H1 (cell line): ENCODE results near the gene FOXL2. TPM values are rescaled to one million over a fixed set of nuclear protein-coding genes. Genes with fewer than 3 reads are reported as not detected.

ENCODE experiments used
- BCL11A ChIP-seq, 2 experiments: IDR thresholded peaks; one replicate each; pipeline ENCODE4 v1.6.1; 2011; ENCODE audit warnings: low read depth in 2 of 2, low read length in 2 of 2, mild to moderate bottlenecking in 2 of 2
- GABPA ChIP-seq: IDR thresholded peaks from 2 replicates; pipeline ENCODE4 v1.6.1; 2011; ENCODE audit warnings: mild to moderate bottlenecking, low read length, moderate library complexity, borderline replicate concordance; ENCODE audit not compliant: insufficient read depth
- KDM1A ChIP-seq: fragments of 200-600, 300-600 bp; sonication (generic); IDR thresholded peaks from 2 replicates; pipeline ENCODE4 v1.7.1; 2016; ENCODE audit warnings: mild to moderate bottlenecking, low read length, borderline replicate concordance
- MAFK ChIP-seq: IDR thresholded peaks from 2 replicates; pipeline ENCODE4 v1.6.1; 2012; ENCODE audit warnings: low read depth, mild to moderate bottlenecking, improper control_type of control experiment, low read length
- POU5F1 ChIP-seq: IDR thresholded peaks from 2 replicates; pipeline ENCODE4 v1.6.1; 2011; ENCODE audit warnings: low read depth, mild to moderate bottlenecking, low read length, moderate library complexity
- SP4 ChIP-seq: IDR thresholded peaks from 2 replicates; pipeline ENCODE4 v1.6.1; 2012; ENCODE audit warnings: low read length, inconsistent platforms
- TAF1 ChIP-seq: IDR thresholded peaks from 2 replicates; pipeline ENCODE4 v1.6.1; 2011; ENCODE audit warnings: mild to moderate bottlenecking, low read depth, low read length
- polyA plus RNA-seq, 7 experiments: library from polyadenylated mRNA; depleted of rRNA in 3 of 7; stranded (reverse) in 5 of 7; unstranded in 2 of 7; fragments of >200 nt in 5 of 7; fragments of 200-250 nt in 2 of 7; gene quantifications; 1 replicate in 5 of 7; 2 replicates in 1 of 7; 4 replicates in 1 of 7; pipeline versions ENCODE4 v1.2.1 to v1.2.3, GENCODE V29; 2011 to 2013; ENCODE audit warnings: missing spikeins in 2 of 7, mixed read lengths in 2 of 7
- total RNA-seq: library from RNA; stranded (reverse); fragmentation: NEBNext Ultra II Directional; extraction: Animal tissue kit (Norgen Biotek cat#: 25700); gene quantifications from 2 replicates; pipeline ENCODE4 v1.2.1, GENCODE V29; 2021

The FOXL2 gene
- total and polyA plus RNA-seq, 2 of the 8 experiments (the other 6 are each of a cell fraction or from before 2014, with no cell fraction given): 0.59 to 2.4 TPM

- TF ChIP-seq GABPA (no peak), MAFK (no peak), POU5F1 (no peak), KDM1A (no peak), BCL11A (IDR thresholded peaks at IDR 0.05; ENCODE audit: low read depth in 2 of 2, low read length in 2 of 2) (no peak), TAF1 (no peak), SP4 (no peak)
Observed at GRCh38 chr3:138938877-138939560, 7.9 kb downstream of the FOXL2 start (continued).
